Heart left ventricle (tissue), 13 donors: Measurements from ENCODE around the gene KIF3C.

ENCODE experiments used
- CTCF ChIP-seq, 12 donors: fragments of 200-600 bp; sonication (generic) in 4 of 12; IDR thresholded peaks; one replicate each; pipeline versions ENCODE4 v1.5.0 to v1.8.0; 2018 to 2022; ENCODE audit warnings: antibody characterized with exemption in 12 of 12, mild to moderate bottlenecking in 5 of 12
- POLR2A ChIP-seq, 2 donors: fragments of 450-650 bp; IDR thresholded peaks; one replicate each; pipeline ENCODE4 v1.6.1; 2017; ENCODE audit warnings: antibody characterized with exemption in 2 of 2, mild to moderate bottlenecking in 2 of 2, moderate library complexity in 2 of 2
- donor health status: ischemic (EF 13 %, LVEDD 7.1; RV severe dilation, severe dysfunction).
- donor health status: DM: no; HTN: yes; CAD: no.
- donor health status: DM: no; HTN: no; CAD: no.
- donor health status: ischemic (EF 25% LVEDD 6.9; RV normal size, moderate dysfunction).
- donor health status: ischemic (EF 25% LVEDD 5.7; RV mildly dilated, moderate dysfunction).
- donor health status: ischemic (EF 35%, LVEDD 5.7; RV mildly dilated, moderate dysfunction).
- donor health status: nonischemic (EF 11% LVEDD 7.7; RV severe dilation, severe dysfunction).
- donor health status: DM: yes; HTN: yes; CAD: no.
- donor health status: PGD.
- donor health status: ischemic (EF 29% LVEDD 5.4; RV normal size, mild dysfunction).
- donor health status: nonischemic (EF 23%, LVEDD 6.1; RV moderate dilation, normal function).

GRCh38 chr2:25991965-25992364 lies 9.7 kb upstream of the KIF3C start:
- TF ChIP-seq CTCF (IDR thresholded peaks at IDR 0.05) (no peak), POLR2A (IDR thresholded peaks at IDR 0.05) (no peak)
